Vagina (tissue), 2 donors: ENCODE data around the gene GSTA4.

Experiments used
- POLR2A ChIP-seq, 2 donors: fragments of 450-650 bp; IDR thresholded peaks; one replicate each; pipeline ENCODE4 v1.6.1; 2017; ENCODE audit warnings: antibody characterized with exemption in 2 of 2, mild to moderate bottlenecking in 2 of 2, moderate library complexity in 2 of 2
- POLR2AphosphoS5 ChIP-seq, 2 donors: sonication (generic); formaldehyde crosslinking; IDR thresholded peaks; one replicate each; pipeline ENCODE4 v1.9.0; 2017; ENCODE audit warnings: antibody characterized with exemption in 2 of 2, mild to moderate bottlenecking in 2 of 2, low read depth in 1 of 2; ENCODE audit not compliant: insufficient read depth in 1 of 2

DNA sequence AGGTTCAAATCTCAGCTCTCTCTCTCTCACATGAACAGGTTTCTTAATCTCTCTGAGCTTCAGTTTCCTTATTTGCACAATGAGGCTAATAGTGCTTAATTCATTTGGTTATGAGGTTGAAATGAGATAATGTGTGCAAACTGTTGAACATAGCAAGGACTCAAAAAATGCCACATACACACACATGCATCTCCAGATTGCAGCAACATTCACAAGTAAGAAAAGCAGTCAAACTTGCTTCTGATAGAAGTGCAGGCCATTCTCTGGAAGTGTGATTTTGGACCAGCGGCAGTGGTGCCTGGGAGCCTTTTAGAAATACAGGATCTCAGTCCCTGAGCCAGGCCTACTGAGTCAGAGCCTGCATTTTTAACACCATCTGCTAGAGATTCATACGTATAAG is 25.7 kb downstream of the GSTA4 start:
- TF ChIP-seq POLR2AphosphoS5 (IDR thresholded peaks at IDR 0.05; ENCODE audit: insufficient read depth in 1 of 2, low read depth in 1 of 2) = no peak
- no peak for TF ChIP-seq POLR2A (IDR thresholded peaks at IDR 0.05)
